NCI-H1930 (cell line): ENCODE results near the gene KPNA1.

Experiments used
- DNase-seq, 2 experiments: peaks; one replicate each; lab custom pipeline; 2025; lab: John Stamatoyannopoulos, UW

KPNA1 gene

GRCh38 chr3:122382888-122383666, 131.7 kb downstream of the KPNA1 start, which contains the start of gene MIX23:
TSS of gene MIX23 (minus strand) at chr3:122383231. CDS start at chr3:122383224, 7 bp downstream.
- peak; percentile 78 to 85 for DNase-seq

- DNase-seq, result no peak
These were observed 136.8 kb downstream of the KPNA1 start for GRCh38 chr3:122377975-122378374.

GRCh38 chr3:122374034-122374433, 140.7 kb downstream of the KPNA1 start:
- no peak for DNase-seq
